Progenitor cell of endocrine pancreas (in vitro differentiated cells): Measurements from ENCODE around the gene MARCHF3. TPM values are rescaled to one million over a fixed set of nuclear protein-coding genes. Genes with fewer than 3 reads are reported as not detected.

Experiments used
- DNase-seq: peaks from one replicate; pipeline ENCODE4 v3.0.0; 2021; ENCODE audit warnings: low spot score; ENCODE audit not compliant: unreplicated experiment
- H3K27ac Mint-ChIP-seq: 2 replicates; pipeline ENCODE4 v1.8.0; 2021; ENCODE audit warnings: mild to moderate bottlenecking, moderate library complexity, mixed read lengths
- H3K27me3 Mint-ChIP-seq: 2 replicates; pipeline ENCODE4 v1.8.0; 2021; ENCODE audit warnings: mixed read lengths
- H3K36me3 Mint-ChIP-seq: 2 replicates; pipeline ENCODE4 v1.8.0; 2022; ENCODE audit warnings: mixed read lengths; ENCODE audit not compliant: insufficient read depth
- H3K4me1 Mint-ChIP-seq: 2 replicates; pipeline ENCODE4 v1.8.0; 2021; ENCODE audit warnings: low read depth, mixed read lengths
- H3K4me3 Mint-ChIP-seq: 2 replicates; pipeline ENCODE4 v1.8.0; 2021; ENCODE audit warnings: low read depth, mild to moderate bottlenecking, moderate library complexity, mixed read lengths
- H3K9me3 Mint-ChIP-seq: 2 replicates; pipeline ENCODE4 v1.8.0; 2021; ENCODE audit warnings: low read depth, mixed read lengths
- total RNA-seq: library from RNA; stranded (reverse); gene quantifications from 2 replicates; pipeline ENCODE4 v1.2.1, GENCODE V29; 2021
- TF ChIP-seq, protein P1 (sequence below): fragments of 200-600 bp; sonication (generic); IDR thresholded peaks from one replicate; pipeline ENCODE4 v1.5.0; 2021; ENCODE audit warnings: antibody characterized with exemption, mild to moderate bottlenecking; ENCODE audit not compliant: unreplicated experiment

The MARCHF3 gene
- total RNA-seq, 1 donor from 2014 or later: 11.6 TPM

DNA sequence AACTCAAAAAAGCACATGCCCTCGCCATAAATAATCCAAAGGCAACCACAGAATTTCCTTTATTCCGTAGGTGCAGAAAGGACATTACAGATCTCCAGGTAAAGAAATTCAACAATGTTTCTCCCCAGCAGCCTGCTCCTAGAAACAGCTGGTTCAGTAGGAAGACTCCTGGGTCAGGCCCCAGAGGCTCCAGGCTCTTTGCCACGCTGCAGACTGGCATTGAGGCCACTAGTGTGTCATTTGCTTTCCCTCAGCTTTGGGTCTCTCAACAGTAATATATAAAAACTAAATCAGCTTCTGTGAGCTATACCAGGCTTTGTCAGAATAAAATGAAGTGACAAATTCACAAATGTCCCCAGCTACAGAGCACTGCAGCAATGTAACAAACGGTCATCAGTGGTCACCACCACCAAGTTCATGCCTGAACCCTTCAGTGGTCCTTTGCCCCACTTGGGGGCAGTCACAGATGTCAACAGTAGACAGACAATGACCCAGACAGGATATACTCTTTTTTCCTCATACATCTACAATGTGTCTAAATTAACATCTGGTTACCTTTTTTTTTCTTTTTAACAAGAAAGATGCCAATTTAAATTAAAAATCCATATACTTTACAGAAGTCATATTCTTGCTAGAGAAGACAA, 93.5 kb downstream of the MARCHF3 start:
- H3K27me3 Mint-ChIP-seq: no peaks in the 10 kb centered on the region
- peaks cover 37% of the 10 kb centered on the region for H3K4me1 Mint-ChIP-seq
- no peaks in the 10 kb centered on the region for H3K9me3 Mint-ChIP-seq
- no peak overlapping the region for H3K27ac Mint-ChIP-seq
- TF ChIP-seq, protein P1, sequence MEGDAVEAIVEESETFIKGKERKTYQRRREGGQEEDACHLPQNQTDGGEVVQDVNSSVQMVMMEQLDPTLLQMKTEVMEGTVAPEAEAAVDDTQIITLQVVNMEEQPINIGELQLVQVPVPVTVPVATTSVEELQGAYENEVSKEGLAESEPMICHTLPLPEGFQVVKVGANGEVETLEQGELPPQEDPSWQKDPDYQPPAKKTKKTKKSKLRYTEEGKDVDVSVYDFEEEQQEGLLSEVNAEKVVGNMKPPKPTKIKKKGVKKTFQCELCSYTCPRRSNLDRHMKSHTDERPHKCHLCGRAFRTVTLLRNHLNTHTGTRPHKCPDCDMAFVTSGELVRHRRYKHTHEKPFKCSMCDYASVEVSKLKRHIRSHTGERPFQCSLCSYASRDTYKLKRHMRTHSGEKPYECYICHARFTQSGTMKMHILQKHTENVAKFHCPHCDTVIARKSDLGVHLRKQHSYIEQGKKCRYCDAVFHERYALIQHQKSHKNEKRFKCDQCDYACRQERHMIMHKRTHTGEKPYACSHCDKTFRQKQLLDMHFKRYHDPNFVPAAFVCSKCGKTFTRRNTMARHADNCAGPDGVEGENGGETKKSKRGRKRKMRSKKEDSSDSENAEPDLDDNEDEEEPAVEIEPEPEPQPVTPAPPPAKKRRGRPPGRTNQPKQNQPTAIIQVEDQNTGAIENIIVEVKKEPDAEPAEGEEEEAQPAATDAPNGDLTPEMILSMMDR: no peak
- no peak for DNase-seq
- no peak overlapping the region for H3K4me3 Mint-ChIP-seq
- H3K36me3 Mint-ChIP-seq: no peaks in the 10 kb centered on the region

DNA sequence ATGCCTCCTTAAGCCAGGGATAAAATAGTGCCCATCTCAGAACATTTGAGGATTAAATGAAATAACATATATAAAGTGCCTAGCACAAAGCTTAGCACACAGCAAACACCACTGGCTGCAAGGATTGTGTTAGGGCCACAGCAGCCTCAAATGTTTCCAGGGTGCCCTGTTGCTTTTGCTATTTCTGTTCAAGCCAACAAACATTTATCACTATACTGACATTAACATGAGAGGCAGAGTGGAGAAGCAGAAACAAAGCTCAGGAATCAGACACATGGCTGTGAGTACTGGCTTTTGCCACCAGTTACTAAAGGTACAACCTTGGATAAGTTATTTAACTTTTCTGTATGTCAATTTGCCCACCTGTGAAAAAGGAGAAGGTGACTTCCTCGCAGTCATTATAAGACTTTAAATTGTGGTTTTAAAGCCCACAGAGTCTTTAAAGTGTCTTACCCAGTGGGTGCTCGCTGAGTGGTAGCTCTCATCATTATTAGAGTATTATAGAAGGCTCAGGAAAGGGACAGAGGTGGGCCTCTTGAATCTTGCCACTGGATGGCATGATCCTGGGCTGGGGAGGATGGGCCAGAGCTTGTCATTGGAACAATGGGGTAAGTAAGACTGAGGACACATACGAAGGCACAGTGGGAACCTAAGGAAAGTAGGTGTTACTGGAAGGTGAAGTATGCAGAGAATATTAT, 98.2 kb downstream of the MARCHF3 start:
- Mint-ChIP-seq H3K4me3 (no peak overlapping the region), H3K9me3 (no peaks in the 10 kb centered on the region), H3K27me3 (no peaks in the 10 kb centered on the region), H3K27ac (no peak overlapping the region), H3K36me3 (no peaks in the 10 kb centered on the region), H3K4me1 (peaks cover 18% of the 10 kb centered on the region)
- DNase-seq: no peak
- TF ChIP-seq, protein P1: no peak

DNA sequence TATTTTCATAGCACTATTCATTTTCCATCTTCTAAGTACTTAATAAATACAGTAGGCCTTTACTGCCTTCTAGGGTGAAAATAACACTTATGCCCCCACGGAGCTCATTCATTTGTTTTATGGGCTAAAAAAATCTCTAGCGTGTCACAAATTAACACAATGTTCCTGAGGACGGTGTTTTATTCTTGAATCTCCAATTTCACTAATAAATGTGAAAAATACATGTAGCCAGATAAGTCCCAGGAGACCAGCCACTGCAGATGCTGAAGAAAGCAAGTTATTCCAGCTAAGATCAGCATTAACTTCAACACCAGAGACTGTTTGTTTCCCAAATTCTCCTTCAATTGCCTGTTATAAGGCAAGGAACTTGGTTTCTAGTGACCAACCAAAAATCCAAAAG, 102.3 kb downstream of the MARCHF3 start:
- H3K4me3 Mint-ChIP-seq: no peak overlapping the region
- DNase-seq: no peak
- no peak overlapping the region for H3K27ac Mint-ChIP-seq
- H3K27me3 Mint-ChIP-seq: no peaks in the 10 kb centered on the region
- peaks cover 9% of the 10 kb centered on the region for H3K4me1 Mint-ChIP-seq
- no peaks in the 10 kb centered on the region for H3K9me3 Mint-ChIP-seq
- H3K36me3 Mint-ChIP-seq: no peaks in the 10 kb centered on the region
- TF ChIP-seq, protein P1: no peak

DNA sequence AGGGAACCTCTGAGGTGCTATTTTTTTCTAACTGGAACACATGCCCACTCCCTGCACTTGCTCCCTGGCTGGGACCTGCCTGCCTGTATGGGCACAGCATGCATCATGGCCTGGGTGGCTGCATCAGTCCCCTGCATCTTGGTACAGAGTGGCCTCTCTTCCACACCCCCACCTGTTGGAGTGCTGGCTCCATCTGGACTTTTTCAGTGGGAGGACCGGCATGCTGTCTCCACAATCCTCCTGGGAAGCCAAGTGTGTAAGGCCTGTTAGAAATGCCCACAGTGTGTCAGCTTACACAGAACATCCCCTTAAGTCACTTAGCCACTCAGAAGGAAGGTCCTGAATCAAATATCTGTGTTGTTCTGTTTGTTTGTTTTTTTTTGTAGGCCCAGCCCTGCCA, 102.9 kb downstream of the MARCHF3 start:
- DNase-seq: no peak

DNA sequence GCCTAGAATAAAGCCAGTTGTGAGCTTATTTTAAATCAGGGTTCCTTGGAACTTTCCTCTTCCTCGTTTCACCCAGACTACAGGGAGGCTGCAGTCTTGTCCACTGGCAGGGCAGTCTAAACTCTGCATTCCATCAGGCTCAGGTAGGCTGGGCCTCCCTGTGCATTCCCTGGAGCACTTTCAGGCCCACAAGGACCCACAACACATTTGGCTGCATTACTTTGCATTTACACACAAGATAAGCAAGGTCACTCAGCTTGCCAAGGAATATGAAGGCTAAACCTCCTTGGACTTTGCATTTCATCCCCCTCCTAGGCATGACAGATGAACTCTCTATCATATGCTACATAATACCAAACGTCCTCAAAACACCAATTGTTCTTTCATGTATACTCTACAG, 104.2 kb downstream of the MARCHF3 start:
- Mint-ChIP-seq H3K9me3 (no peaks in the 10 kb centered on the region), H3K4me3 (no peak overlapping the region), H3K27ac (no peak overlapping the region), H3K36me3 (no peaks in the 10 kb centered on the region), H3K27me3 (no peaks in the 10 kb centered on the region), H3K4me1 (peaks cover 9% of the 10 kb centered on the region)
- no peak for DNase-seq
- TF ChIP-seq, protein P1: no peak

More for the DNA sequence above, 102.9 kb downstream of the MARCHF3 start:
- no peaks in the 10 kb centered on the region for H3K9me3 Mint-ChIP-seq
- no peaks in the 10 kb centered on the region for H3K36me3 Mint-ChIP-seq
- H3K27me3 Mint-ChIP-seq: no peaks in the 10 kb centered on the region
- no peak overlapping the region for H3K27ac Mint-ChIP-seq
- TF ChIP-seq, protein P1: no peak
- no peak overlapping the region for H3K4me3 Mint-ChIP-seq
- peaks cover 9% of the 10 kb centered on the region for H3K4me1 Mint-ChIP-seq
